K562 (cell line): ENCODE results near the gene NEK2. TPM values are rescaled to one million over a fixed set of nuclear protein-coding genes. Genes with fewer than 3 reads are reported as not detected.

Experiments
- CXXC5 ChIP-seq: fragments of 250-450 bp; sonication (Bioruptor Pico); IDR thresholded peaks from 2 replicates; pipeline ENCODE4 v1.8.0; 2022; ENCODE audit warnings: inconsistent platforms, mild to moderate bottlenecking, moderate library complexity
- EGR1 ChIP-seq: fragments of 450-650 bp; conservative IDR thresholded peaks from 2 replicates; pipeline ENCODE4 v1.6.1; 2017; ENCODE audit warnings: mild to moderate bottlenecking
- FOXA3 ChIP-seq, 2 experiments: fragments of 450-650 bp in 1 of 2; sonication (generic) in 1 of 2; formaldehyde crosslinking; IDR thresholded peaks in 1 of 2; conservative IDR thresholded peaks in 1 of 2; 2 replicates each; pipeline versions ENCODE4 v1.4.0 to v1.8.0; 2020 to 2022; ENCODE audit warnings: mild to moderate bottlenecking in 2 of 2, missing genetic modification reagents in 1 of 2
- GATAD2B ChIP-seq: fragments of 450-650 bp; IDR thresholded peaks from 2 replicates; pipeline ENCODE4 v1.6.1; 2017; ENCODE audit warnings: mild to moderate bottlenecking, borderline replicate concordance
- HDAC3 ChIP-seq: fragments of 450-650 bp; IDR thresholded peaks from 2 replicates; pipeline ENCODE4 v1.6.1; 2018; ENCODE audit warnings: borderline replicate concordance, mild to moderate bottlenecking, moderate library complexity; ENCODE audit not compliant: partially characterized antibody
- HDGF ChIP-seq: fragments of 450-650 bp; IDR thresholded peaks from 2 replicates; pipeline ENCODE4 v1.6.1; 2016
- HOMEZ ChIP-seq: fragments of 250-450 bp; sonication (Bioruptor Pico); IDR thresholded peaks from 2 replicates; pipeline ENCODE4 v1.4.0; 2020; ENCODE audit warnings: mild to moderate bottlenecking, moderate library complexity
- PHB ChIP-seq: fragments of 250-450 bp; sonication (Bioruptor Pico); IDR thresholded peaks from 2 replicates; pipeline ENCODE4 v1.5.0; 2021
- SAFB2 ChIP-seq: fragments of 200-400 bp; formaldehyde crosslinking; IDR thresholded peaks from 2 replicates; pipeline ENCODE4 v1.6.1; 2018; ENCODE audit warnings: borderline replicate concordance, low read length, low read depth, moderate library complexity; ENCODE audit not compliant: severe bottlenecking
- SMAD1 ChIP-seq: fragments of 150-350 bp; IDR thresholded peaks from 2 replicates; pipeline ENCODE4 v1.6.1; 2014; ENCODE audit warnings: low read length, low read depth; ENCODE audit not compliant: partially characterized antibody
- SREBF2 ChIP-seq: sonication (generic); formaldehyde crosslinking; IDR thresholded peaks from 2 replicates; pipeline ENCODE4 v1.4.0; 2020; ENCODE audit warnings: mild to moderate bottlenecking, missing genetic modification reagents
- ZBTB26 ChIP-seq: fragments of 450-650 bp; formaldehyde crosslinking; IDR thresholded peaks from 2 replicates; pipeline ENCODE4 v1.4.0; 2022; ENCODE audit warnings: missing genetic modification characterization
- ZNF644 ChIP-seq: fragments of 200-800 bp; sonication (Bioruptor generic); IDR thresholded peaks from 2 replicates; pipeline ENCODE4 v1.6.1; 2016; ENCODE audit warnings: low read depth, missing genetic modification characterization, missing compliant biosample characterization
- polyA plus RNA-seq, 8 experiments: library from polyadenylated mRNA; depleted of rRNA in 4 of 8; stranded (reverse) in 5 of 8; unstranded in 3 of 8; fragments of >200 nt; fragmentation: Nextera tagmentation in 2 of 8; fragmentation: Illumina TruSeq in 1 of 8; extraction: Ambion mirVana in 2 of 8; extraction: Trizol in 1 of 8; gene quantifications; 2 replicates each; pipeline versions ENCODE4 v1.2.1 to v1.2.3, GENCODE V29; 2011 to 2014; ENCODE audit warnings: inconsistent platforms in 1 of 8, missing spikeins in 1 of 8
- total RNA-seq, 7 experiments: library from RNA; depleted of rRNA in 6 of 7; stranded (reverse); fragments of >200 nt in 6 of 7; fragmentation: Illumina TruSeq in 2 of 7; extraction: Trizol in 2 of 7; gene quantifications; 2 replicates each; pipeline versions ENCODE4 v1.2.1 to v1.2.3, GENCODE V29; 2011 to 2021; ENCODE audit warnings: low replicate concordance in 1 of 7
- TF ChIP-seq, protein P1 (sequence below): fragments of 450-650 bp; formaldehyde crosslinking; IDR thresholded peaks from 2 replicates; pipeline ENCODE4 v1.4.0; 2020; ENCODE audit warnings: mild to moderate bottlenecking, mixed read lengths
- TF ChIP-seq, protein P2 (sequence below): IDR thresholded peaks from 2 replicates; pipeline ENCODE4 v1.6.1; 2012; ENCODE audit warnings: low read depth, low read length, improper control_type of control experiment, borderline replicate concordance
- TF ChIP-seq, protein P3 (sequence below): fragments of 150-350 bp; IDR thresholded peaks from 2 replicates; pipeline ENCODE4 v1.6.1; 2014; ENCODE audit warnings: low read depth, mild to moderate bottlenecking, low read length, borderline replicate concordance
- TF ChIP-seq, protein P4 (sequence below): sonication (generic); formaldehyde crosslinking; IDR thresholded peaks from 2 replicates; pipeline ENCODE4 v1.8.0; 2022; ENCODE audit warnings: missing genetic modification reagents, mild to moderate bottlenecking, moderate library complexity, borderline replicate concordance

Gene NEK2
- total and polyA plus RNA-seq, 9 of the 15 experiments (the other 6 are each of a cell fraction or from before 2014, with no cell fraction given), result 30.0 to 74.7 (median 66.4) TPM

GRCh38 chr1:211680752-211681327 lies 5.4 kb upstream of the NEK2 start (continued):
- TF ChIP-seq, protein P1, sequence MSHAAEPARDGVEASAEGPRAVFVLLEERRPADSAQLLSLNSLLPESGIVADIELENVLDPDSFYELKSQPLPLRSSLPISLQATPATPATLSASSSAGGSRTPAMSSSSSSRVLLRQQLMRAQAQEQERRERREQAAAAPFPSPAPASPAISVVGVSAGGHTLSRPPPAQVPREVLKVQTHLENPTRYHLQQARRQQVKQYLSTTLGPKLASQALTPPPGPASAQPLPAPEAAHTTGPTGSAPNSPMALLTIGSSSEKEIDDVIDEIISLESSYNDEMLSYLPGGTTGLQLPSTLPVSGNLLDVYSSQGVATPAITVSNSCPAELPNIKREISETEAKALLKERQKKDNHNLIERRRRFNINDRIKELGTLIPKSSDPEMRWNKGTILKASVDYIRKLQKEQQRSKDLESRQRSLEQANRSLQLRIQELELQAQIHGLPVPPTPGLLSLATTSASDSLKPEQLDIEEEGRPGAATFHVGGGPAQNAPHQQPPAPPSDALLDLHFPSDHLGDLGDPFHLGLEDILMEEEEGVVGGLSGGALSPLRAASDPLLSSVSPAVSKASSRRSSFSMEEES (CRISPR knock-in tag), result no peak
- TF ChIP-seq, protein P2, sequence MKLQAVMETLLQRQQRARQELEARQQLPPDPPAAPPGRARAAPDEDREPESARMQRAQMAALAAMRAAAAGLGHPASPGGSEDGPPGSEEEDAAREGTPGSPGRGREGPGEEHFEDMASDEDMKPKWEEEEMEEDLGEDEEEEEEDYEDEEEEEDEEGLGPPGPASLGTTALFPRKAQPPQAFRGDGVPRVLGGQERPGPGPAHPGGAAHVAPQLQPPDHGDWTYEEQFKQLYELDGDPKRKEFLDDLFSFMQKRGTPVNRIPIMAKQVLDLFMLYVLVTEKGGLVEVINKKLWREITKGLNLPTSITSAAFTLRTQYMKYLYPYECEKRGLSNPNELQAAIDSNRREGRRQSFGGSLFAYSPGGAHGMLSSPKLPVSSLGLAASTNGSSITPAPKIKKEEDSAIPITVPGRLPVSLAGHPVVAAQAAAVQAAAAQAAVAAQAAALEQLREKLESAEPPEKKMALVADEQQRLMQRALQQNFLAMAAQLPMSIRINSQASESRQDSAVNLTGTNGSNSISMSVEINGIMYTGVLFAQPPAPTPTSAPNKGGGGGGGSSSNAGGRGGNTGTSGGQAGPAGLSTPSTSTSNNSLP, result no peak
- TF ChIP-seq HDGF, result no peak
- TF ChIP-seq HDAC3, result no peak
- peak; percentile 79 for TF ChIP-seq ZNF644 (tag)
- no peak for TF ChIP-seq SREBF2 (CRISPR knock-in tag)
- TF ChIP-seq EGR1, result no peak
- TF ChIP-seq, protein P3, sequence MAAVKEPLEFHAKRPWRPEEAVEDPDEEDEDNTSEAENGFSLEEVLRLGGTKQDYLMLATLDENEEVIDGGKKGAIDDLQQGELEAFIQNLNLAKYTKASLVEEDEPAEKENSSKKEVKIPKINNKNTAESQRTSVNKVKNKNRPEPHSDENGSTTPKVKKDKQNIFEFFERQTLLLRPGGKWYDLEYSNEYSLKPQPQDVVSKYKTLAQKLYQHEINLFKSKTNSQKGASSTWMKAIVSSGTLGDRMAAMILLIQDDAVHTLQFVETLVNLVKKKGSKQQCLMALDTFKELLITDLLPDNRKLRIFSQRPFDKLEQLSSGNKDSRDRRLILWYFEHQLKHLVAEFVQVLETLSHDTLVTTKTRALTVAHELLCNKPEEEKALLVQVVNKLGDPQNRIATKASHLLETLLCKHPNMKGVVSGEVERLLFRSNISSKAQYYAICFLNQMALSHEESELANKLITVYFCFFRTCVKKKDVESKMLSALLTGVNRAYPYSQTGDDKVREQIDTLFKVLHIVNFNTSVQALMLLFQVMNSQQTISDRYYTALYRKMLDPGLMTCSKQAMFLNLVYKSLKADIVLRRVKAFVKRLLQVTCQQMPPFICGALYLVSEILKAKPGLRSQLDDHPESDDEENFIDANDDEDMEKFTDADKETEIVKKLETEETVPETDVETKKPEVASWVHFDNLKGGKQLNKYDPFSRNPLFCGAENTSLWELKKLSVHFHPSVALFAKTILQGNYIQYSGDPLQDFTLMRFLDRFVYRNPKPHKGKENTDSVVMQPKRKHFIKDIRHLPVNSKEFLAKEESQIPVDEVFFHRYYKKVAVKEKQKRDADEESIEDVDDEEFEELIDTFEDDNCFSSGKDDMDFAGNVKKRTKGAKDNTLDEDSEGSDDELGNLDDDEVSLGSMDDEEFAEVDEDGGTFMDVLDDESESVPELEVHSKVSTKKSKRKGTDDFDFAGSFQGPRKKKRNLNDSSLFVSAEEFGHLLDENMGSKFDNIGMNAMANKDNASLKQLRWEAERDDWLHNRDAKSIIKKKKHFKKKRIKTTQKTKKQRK, result no peak
- TF ChIP-seq GATAD2B, result peak; percentile 59; the same call in 1 of the 2 replicates
- TF ChIP-seq SMAD1, result no peak
- TF ChIP-seq SAFB2, result no peak
- TF ChIP-seq FOXA3 (CRISPR knock-in tag; conservative IDR thresholded peaks at IDR 0.05 in 1 of 2, IDR thresholded peaks at IDR 0.05 in 1 of 2), result no peak; a peak in 1 of 4 replicates
- TF ChIP-seq ZBTB26 (CRISPR knock-in tag), result no peak
- TF ChIP-seq, protein P4, sequence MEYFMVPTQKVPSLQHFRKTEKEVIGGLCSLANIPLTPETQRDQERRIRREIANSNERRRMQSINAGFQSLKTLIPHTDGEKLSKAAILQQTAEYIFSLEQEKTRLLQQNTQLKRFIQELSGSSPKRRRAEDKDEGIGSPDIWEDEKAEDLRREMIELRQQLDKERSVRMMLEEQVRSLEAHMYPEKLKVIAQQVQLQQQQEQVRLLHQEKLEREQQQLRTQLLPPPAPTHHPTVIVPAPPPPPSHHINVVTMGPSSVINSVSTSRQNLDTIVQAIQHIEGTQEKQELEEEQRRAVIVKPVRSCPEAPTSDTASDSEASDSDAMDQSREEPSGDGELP, result no peak
- TF ChIP-seq CXXC5, result peak; percentile 46
- TF ChIP-seq PHB (CRISPR knock-in tag), result no peak
- TF ChIP-seq HOMEZ (CRISPR knock-in tag), result no peak
